Frontal cortex (tissue), 4 donors: ENCODE results near the gene MOV10L1. TPM values are rescaled to one million over a fixed set of nuclear protein-coding genes. Genes with fewer than 3 reads are reported as not detected.

ENCODE experiments used
- DNase-seq, 2 donors: peaks; one replicate each; pipeline ENCODE4 v3.0.0; 2012; ENCODE audit warnings: low spot score in 2 of 2
- FAIRE-seq: peaks from 2 replicates; lab custom pipeline; 2012; peaks lifted over from hg19 to GRCh38; lab: Jason Lieb, UNC
- total RNA-seq: library from RNA; depleted of rRNA; stranded (reverse); fragments of >200 nt; gene quantifications from one replicate; pipeline ENCODE4 v1.2.3, GENCODE V29; 2014
- donor health status: control.
- donor health status: control.
- donor health status: control.

Gene MOV10L1
- total RNA-seq, 1 donor from 2014 or later = 3.3 TPM

- no peak for FAIRE-seq
- peak in 1 of 2 donors; percentile 41 for DNase-seq
These were observed 92.6 kb downstream of the MOV10L1 start for GRCh38 chr22:50182176-50183081.

GRCh38 chr22:50183141-50183971 lies 93.5 kb downstream of the MOV10L1 start:
- FAIRE-seq = no peak
- DNase-seq = no peak

- DNase-seq (no peak), FAIRE-seq (no peak)
These were observed 94.4 kb downstream of the MOV10L1 start for GRCh38 chr22:50184004-50184901.

GRCh38 chr22:50184902-50185374 lies 95.1 kb downstream of the MOV10L1 start:
- FAIRE-seq (no peak), DNase-seq (no peak)

- peak; percentile 99 to 100 for DNase-seq
- no peak for FAIRE-seq
These were observed 95.7 kb downstream of the MOV10L1 start, which contains the start of gene TRABD for GRCh38 chr22:50185375-50186087. Gene TRABD, plus strand, starts transcription at chr22:50185913. Its CDS starts 7,148 bp downstream, at chr22:50193061.

- FAIRE-seq = no peak
- DNase-seq = no peak
These were observed 96.4 kb downstream of the MOV10L1 start for GRCh38 chr22:50186181-50186714.

GRCh38 chr22:50186761-50187523 lies 97.1 kb downstream of the MOV10L1 start:
- no peak for FAIRE-seq
- DNase-seq = no peak

- FAIRE-seq = no peak
These were observed 98.5 kb downstream of the MOV10L1 start for GRCh38 chr22:50188356-50188755.

GRCh38 chr22:50189184-50189848 lies 99.5 kb downstream of the MOV10L1 start:
- DNase-seq (no peak), FAIRE-seq (no peak)

More at GRCh38 chr22:50188356-50188755, 98.5 kb downstream of the MOV10L1 start:
- DNase-seq = no peak

- no peak for DNase-seq
- FAIRE-seq = no peak
These were observed 100.0 kb downstream of the MOV10L1 start for GRCh38 chr22:50189849-50190181.

- DNase-seq (no peak), FAIRE-seq (no peak)
These were observed 100.6 kb downstream of the MOV10L1 start for GRCh38 chr22:50190182-50190940.

GRCh38 chr22:50190941-50191741 lies 101.3 kb downstream of the MOV10L1 start:
- FAIRE-seq = no peak
- DNase-seq = no peak

GRCh38 chr22:50192436-50193204 lies 102.8 kb downstream of the MOV10L1 start:
- no peak for FAIRE-seq
- DNase-seq = no peak

- FAIRE-seq = no peak
These were observed 103.8 kb downstream of the MOV10L1 start for GRCh38 chr22:50193621-50194020.

More at GRCh38 chr22:50193621-50194020, 103.8 kb downstream of the MOV10L1 start:
- no peak for DNase-seq
